Natural killer cell (primary cell): Measurements from ENCODE around the gene PHTF1. TPM values are rescaled to one million over a fixed set of nuclear protein-coding genes. Genes with fewer than 3 reads are reported as not detected.

ENCODE experiments used
- ATAC-seq, 3 donors: fragments of 150-1000 bp in 2 of 3; fragments of 200-7000 bp in 1 of 3; cut with Tn5 transposase; 1 replicate in 1 of 3; 2 replicates in 2 of 3; pipeline ENCODE4 v1.10.0; 2021; ENCODE audit warnings: mild to moderate bottlenecking in 2 of 3, moderate library complexity in 2 of 3
- DNase-seq, 2 donors: peaks; one replicate each; pipeline versions ENCODE4 v3.0.0 to v3.0.0-alpha.2; 2013 to 2021; ENCODE audit warnings: mixed read lengths in 1 of 2
- H3K27ac ChIP-seq: one replicate; pipeline ENCODE4 v1.5.1; 2013; ENCODE audit warnings: mild to moderate bottlenecking, low read length
- H3K27me3 ChIP-seq: one replicate; pipeline ENCODE4 v1.6.1; 2013; ENCODE audit warnings: low read length; ENCODE audit not compliant: control insufficient read depth, insufficient read depth
- H3K36me3 ChIP-seq: one replicate; pipeline ENCODE4 v1.6.1; 2013; ENCODE audit warnings: low read length; ENCODE audit not compliant: control insufficient read depth, insufficient read depth
- H3K4me1 ChIP-seq: one replicate; pipeline ENCODE4 v1.6.1; 2013; ENCODE audit warnings: low read length; ENCODE audit not compliant: control insufficient read depth, insufficient read depth
- H3K4me3 ChIP-seq: one replicate; pipeline ENCODE4 v1.5.1; 2013; ENCODE audit warnings: low read length
- H3K9me3 ChIP-seq: one replicate; pipeline ENCODE4 v1.6.1; 2013; ENCODE audit warnings: low read length; ENCODE audit not compliant: control insufficient read depth, insufficient read depth
- H3K27ac Mint-ChIP-seq, 2 donors: one replicate each; pipeline ENCODE4 v1.8.0; 2022; ENCODE audit warnings: mild to moderate bottlenecking in 2 of 2, mixed read lengths in 2 of 2, moderate library complexity in 1 of 2
- H3K27me3 Mint-ChIP-seq, 2 donors: one replicate each; pipeline ENCODE4 v1.8.0; 2022; ENCODE audit warnings: low read depth in 2 of 2, mixed read lengths in 2 of 2
- H3K36me3 Mint-ChIP-seq: one replicate; pipeline ENCODE4 v1.8.0; 2022; ENCODE audit warnings: mixed read lengths
- H3K4me1 Mint-ChIP-seq, 2 donors: one replicate each; pipeline ENCODE4 v1.8.0; 2022; ENCODE audit warnings: mixed read lengths in 2 of 2
- H3K4me3 Mint-ChIP-seq: one replicate; pipeline ENCODE4 v1.8.0; 2022; ENCODE audit warnings: mild to moderate bottlenecking, moderate library complexity, mixed read lengths
- H3K9me3 Mint-ChIP-seq, 2 donors: one replicate each; pipeline ENCODE4 v1.8.0; 2022; ENCODE audit warnings: mixed read lengths in 2 of 2
- CTCF ChIP-seq: fragments of 200-600 bp; IDR thresholded peaks from one replicate; pipeline ENCODE4 v1.8.0; 2022; ENCODE audit warnings: antibody characterized with exemption
- WGBS: methylation state at CpG from one replicate; pipeline ENCODE4 v1.1.7; 2013; ENCODE audit warnings: missing lambda C conversion rate; ENCODE audit not compliant: insufficient coverage; 5-methylcytosine and 5-hydroxymethylcytosine counted together
- intact Hi-C: fragments of 100-400 bp; cut with micrococcal nuclease; formaldehyde crosslinking; loops from one replicate; pipeline ENCODE4 v1.14.2; 2022
- total RNA-seq, 4 donors: library from RNA; stranded (reverse); fragments of 120-200 nt in 1 of 4; gene quantifications; one replicate each; pipeline versions ENCODE4 v1.2.3 to v1.2.4, GENCODE V29; 2013 to 2022

PHTF1 gene
- total RNA-seq, 3 donors from 2014 or later (not counting 1 experiment from before 2014, with no cell fraction given) = 37.1 to 40.7 (median 40.6) TPM

GRCh38 chr1:113805256-113805531 lies 45.9 kb upstream of the PHTF1 start:
- H3K27ac ChIP-seq = no peak overlapping the region
- no peaks in the 10 kb centered on the region for H3K9me3 ChIP-seq
- ATAC-seq (no peak), DNase-seq (no peak)
- H3K36me3 Mint-ChIP-seq = no peaks in the 10 kb centered on the region
- H3K4me1 Mint-ChIP-seq = peaks cover 64 to 66% of the 10 kb centered on the region in 2 donors
- H3K9me3 Mint-ChIP-seq = no peaks in the 10 kb centered on the region
- peaks cover 7% of the 10 kb centered on the region for H3K4me1 ChIP-seq
- no peak overlapping the region for H3K4me3 Mint-ChIP-seq
- intact Hi-C loops = no loop called here
- H3K36me3 ChIP-seq = peaks cover 4% of the 10 kb centered on the region
- H3K27ac Mint-ChIP-seq = peak overlapping the region; percentile 38 to 40
- no peak for TF ChIP-seq CTCF
- H3K4me3 ChIP-seq = no peak overlapping the region
- no peaks in the 10 kb centered on the region for H3K27me3 Mint-ChIP-seq
- no peaks in the 10 kb centered on the region for H3K27me3 ChIP-seq
- 90% methylated on average over 5 of the region's 6 CpGs for WGBS

- no peak for DNase-seq
- no peaks in the 10 kb centered on the region for H3K27me3 Mint-ChIP-seq
- no peak overlapping the region for H3K4me3 Mint-ChIP-seq
- H3K9me3 ChIP-seq = no peaks in the 10 kb centered on the region
- WGBS = 94% methylated on average over 5 of the region's 8 CpGs
- intact Hi-C loops = no loop called here
- H3K36me3 Mint-ChIP-seq = no peaks in the 10 kb centered on the region
- ATAC-seq = no peak
- peaks cover 4% of the 10 kb centered on the region for H3K36me3 ChIP-seq
- peaks cover 4% of the 10 kb centered on the region for H3K4me1 ChIP-seq
- no peak overlapping the region for H3K27ac ChIP-seq
- H3K9me3 Mint-ChIP-seq = no peaks in the 10 kb centered on the region
- H3K27ac Mint-ChIP-seq = peak overlapping the region; percentile 38 to 40
- no peak for TF ChIP-seq CTCF
- H3K4me3 ChIP-seq = no peak overlapping the region
- no peaks in the 10 kb centered on the region for H3K27me3 ChIP-seq
- H3K4me1 Mint-ChIP-seq = peaks cover 58 to 60% of the 10 kb centered on the region in 2 donors
Measured at GRCh38 chr1:113804421-113805255, 45.4 kb upstream of the PHTF1 start.

- H3K36me3 Mint-ChIP-seq = no peaks in the 10 kb centered on the region
- H3K9me3 Mint-ChIP-seq = no peaks in the 10 kb centered on the region
- Histone ChIP-seq H3K27me3 (no peaks in the 10 kb centered on the region), H3K9me3 (no peaks in the 10 kb centered on the region), H3K36me3 (peaks cover 5% of the 10 kb centered on the region), H3K27ac (no peak overlapping the region), H3K4me3 (no peak overlapping the region), H3K4me1 (peaks cover 4% of the 10 kb centered on the region)
- 83% methylated on average over 2 of the region's 3 CpGs for WGBS
- H3K27me3 Mint-ChIP-seq = no peaks in the 10 kb centered on the region
- no peak for DNase-seq
- TF ChIP-seq CTCF = no peak
- H3K4me1 Mint-ChIP-seq = peaks cover 52 to 55% of the 10 kb centered on the region in 2 donors
- intact Hi-C loops = no loop called here
- ATAC-seq = no peak
- no peak overlapping the region for H3K4me3 Mint-ChIP-seq
- no peak overlapping the region for H3K27ac Mint-ChIP-seq
Measured at GRCh38 chr1:113802367-113803007, 43.2 kb upstream of the PHTF1 start.
